Prostate gland (tissue), 2 donors: ENCODE data around the gene RASL10A.

Experiments used
- CTCF ChIP-seq, 4 experiments: fragments of 200-600 bp in 2 of 4; fragments of 450-650 bp in 2 of 4; sonication (generic) in 2 of 4; IDR thresholded peaks; 1 replicate in 3 of 4; 2 replicates in 1 of 4; pipeline ENCODE4 v1.5.1; 2016 to 2019; ENCODE audit warnings: antibody characterized with exemption in 4 of 4, mild to moderate bottlenecking in 2 of 4, moderate library complexity in 2 of 4
- POLR2A ChIP-seq: fragments of 450-650 bp; IDR thresholded peaks from one replicate; pipeline ENCODE4 v1.6.1; 2016; ENCODE audit warnings: antibody characterized with exemption, mild to moderate bottlenecking
- POLR2AphosphoS5 ChIP-seq: sonication (generic); formaldehyde crosslinking; IDR thresholded peaks from one replicate; pipeline ENCODE4 v1.6.1; 2017; ENCODE audit warnings: antibody characterized with exemption

- peak in 3 of 4 experiments; percentile 45 to 60 (median 57) for TF ChIP-seq CTCF (IDR thresholded peaks at IDR 0.05)
- no peak for TF ChIP-seq POLR2A
- TF ChIP-seq POLR2AphosphoS5: peak; percentile 7
Measured at GRCh38 chr22:29313126-29313575, 2.3 kb downstream of the RASL10A start.
